DOHH2 (cell line): ENCODE data around the gene NPAS2.

Experiments
- CTCF ChIP-seq: fragments of 200-600 bp; sonication (generic); IDR thresholded peaks from one replicate; pipeline ENCODE4 v1.5.1; 2014; ENCODE audit warnings: antibody characterized with exemption, mild to moderate bottlenecking, low read depth, low read length; ENCODE audit not compliant: poor library complexity, severe bottlenecking
- EZH2phosphoT487 ChIP-seq: fragments of 200-600 bp; sonication (generic); IDR thresholded peaks from 2 replicates; pipeline ENCODE4 v1.6.1; 2017; ENCODE audit warnings: borderline replicate concordance, mild to moderate bottlenecking, antibody characterized with exemption, low read length, moderate library complexity, mixed read lengths

DNA sequence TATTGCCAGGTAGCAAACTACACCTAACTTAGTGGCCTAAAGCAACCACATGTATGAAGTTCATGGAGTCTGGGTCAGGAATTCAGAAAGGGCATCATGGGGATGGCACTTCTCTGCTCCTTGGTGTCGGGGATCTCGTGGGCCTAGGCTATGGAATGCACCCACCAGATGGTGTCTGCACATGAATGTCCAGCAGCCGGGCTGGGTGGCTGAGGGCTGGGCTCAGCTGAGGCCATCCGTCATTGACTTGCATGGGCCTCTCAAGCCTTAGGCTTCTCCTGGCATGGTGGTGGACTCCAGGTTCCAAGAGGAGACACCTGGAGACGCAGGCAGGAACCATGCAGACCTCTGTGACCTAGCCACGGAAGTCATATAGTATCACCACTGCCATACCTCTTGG is 156.1 kb downstream of the NPAS2 start:
- TF ChIP-seq CTCF (no peak), EZH2phosphoT487 (no peak)
